DND-41 (cell line): ENCODE data around the gene ACSS3.

Experiments used
- EZH2 ChIP-seq: IDR thresholded peaks from 3 replicates; pipeline ENCODE4 v1.6.1; 2012; ENCODE audit warnings: borderline replicate concordance, low read depth, mild to moderate bottlenecking, moderate library complexity, low read length, inconsistent platforms; ENCODE audit not compliant: severe bottlenecking
- TF ChIP-seq, protein P1 (sequence below): IDR thresholded peaks from 2 replicates; pipeline ENCODE4 v1.5.1; 2012; ENCODE audit warnings: borderline replicate concordance, low read length, moderate library complexity, mild to moderate bottlenecking; ENCODE audit not compliant: poor library complexity, severe bottlenecking; ENCODE audit errors: extremely low read depth

DNA sequence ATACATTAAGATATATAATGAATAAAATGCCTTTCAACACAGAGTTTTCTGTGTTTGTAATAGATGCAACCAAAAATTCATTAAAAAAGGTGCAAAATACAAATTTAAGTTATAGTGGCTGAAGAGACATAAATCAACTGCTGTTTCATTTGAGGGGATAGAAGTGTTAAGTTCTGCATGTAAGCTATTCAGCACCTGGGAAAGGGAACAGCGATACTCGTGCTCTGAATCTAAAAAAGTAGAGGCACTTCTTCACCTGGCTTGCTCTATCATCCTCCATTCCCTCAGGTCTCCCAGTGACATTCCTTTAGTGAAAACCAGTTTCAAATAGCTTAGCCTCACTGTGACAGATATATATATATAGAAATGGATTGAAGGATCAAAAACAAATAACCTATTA lies 222.6 kb downstream of the ACSS3 start:
- TF ChIP-seq, protein P1, sequence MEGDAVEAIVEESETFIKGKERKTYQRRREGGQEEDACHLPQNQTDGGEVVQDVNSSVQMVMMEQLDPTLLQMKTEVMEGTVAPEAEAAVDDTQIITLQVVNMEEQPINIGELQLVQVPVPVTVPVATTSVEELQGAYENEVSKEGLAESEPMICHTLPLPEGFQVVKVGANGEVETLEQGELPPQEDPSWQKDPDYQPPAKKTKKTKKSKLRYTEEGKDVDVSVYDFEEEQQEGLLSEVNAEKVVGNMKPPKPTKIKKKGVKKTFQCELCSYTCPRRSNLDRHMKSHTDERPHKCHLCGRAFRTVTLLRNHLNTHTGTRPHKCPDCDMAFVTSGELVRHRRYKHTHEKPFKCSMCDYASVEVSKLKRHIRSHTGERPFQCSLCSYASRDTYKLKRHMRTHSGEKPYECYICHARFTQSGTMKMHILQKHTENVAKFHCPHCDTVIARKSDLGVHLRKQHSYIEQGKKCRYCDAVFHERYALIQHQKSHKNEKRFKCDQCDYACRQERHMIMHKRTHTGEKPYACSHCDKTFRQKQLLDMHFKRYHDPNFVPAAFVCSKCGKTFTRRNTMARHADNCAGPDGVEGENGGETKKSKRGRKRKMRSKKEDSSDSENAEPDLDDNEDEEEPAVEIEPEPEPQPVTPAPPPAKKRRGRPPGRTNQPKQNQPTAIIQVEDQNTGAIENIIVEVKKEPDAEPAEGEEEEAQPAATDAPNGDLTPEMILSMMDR: no peak
- no peak for TF ChIP-seq EZH2
